H9 (cell line): ENCODE results near the gene ISX. TPM values are rescaled to one million over a fixed set of nuclear protein-coding genes. Genes with fewer than 3 reads are reported as not detected.

Source experiments
- DNase-seq: peaks from one replicate; pipeline ENCODE4 v3.0.0-alpha.2; 2017
- H2AFZ ChIP-seq: one replicate; pipeline ENCODE4 v1.6.1; 2013; ENCODE audit warnings: mild to moderate bottlenecking, low read length, control low read depth, moderate library complexity
- H2AK5ac ChIP-seq: 2 replicates; pipeline ENCODE4 v1.6.1; 2013; ENCODE audit warnings: low read length, control low read depth, mixed read lengths; ENCODE audit not compliant: insufficient read length
- H2BK120ac ChIP-seq: one replicate; pipeline ENCODE4 v1.6.1; 2013; ENCODE audit warnings: low read depth, mild to moderate bottlenecking, low read length, control low read depth, inconsistent platforms; ENCODE audit not compliant: poor library complexity, severe bottlenecking
- H2BK12ac ChIP-seq: 2 replicates; pipeline ENCODE4 v1.6.1; 2013; ENCODE audit warnings: low read length, control low read depth, mixed read lengths, low read depth; ENCODE audit not compliant: insufficient read length
- H2BK15ac ChIP-seq: 2 replicates; pipeline ENCODE4 v1.6.1; 2013; ENCODE audit warnings: low read depth, low read length, control low read depth
- H2BK20ac ChIP-seq: one replicate; pipeline ENCODE4 v1.6.1; 2013; ENCODE audit warnings: low read depth, mild to moderate bottlenecking, low read length, control low read depth, inconsistent platforms; ENCODE audit not compliant: poor library complexity, severe bottlenecking
- H2BK5ac ChIP-seq: 2 replicates; pipeline ENCODE4 v1.6.1; 2013; ENCODE audit warnings: low read length, control low read depth, mixed read lengths; ENCODE audit not compliant: insufficient read length
- H3K14ac ChIP-seq: 2 replicates; pipeline ENCODE4 v1.6.1; 2013; ENCODE audit warnings: low read length, control low read depth; ENCODE audit not compliant: insufficient read depth
- H3K18ac ChIP-seq: 2 replicates; pipeline ENCODE4 v1.6.1; 2013; ENCODE audit warnings: low read depth, mild to moderate bottlenecking, mixed read lengths, low read length, control low read depth; ENCODE audit not compliant: insufficient read length
- H3K23ac ChIP-seq: 2 replicates; pipeline ENCODE4 v1.6.1; 2013; ENCODE audit warnings: low read length, control low read depth, mixed read lengths, low read depth; ENCODE audit not compliant: insufficient read length
- H3K23me2 ChIP-seq: 2 replicates; pipeline ENCODE4 v1.6.1; 2013; ENCODE audit warnings: low read depth, mild to moderate bottlenecking, mixed read lengths, low read length, control low read depth; ENCODE audit not compliant: insufficient read length, poor library complexity, severe bottlenecking
- H3K27ac ChIP-seq: 2 replicates; pipeline ENCODE4 v1.5.1; 2013; ENCODE audit warnings: low read length, control low read depth, mixed read lengths, low read depth; ENCODE audit not compliant: insufficient read length
- H3K27me3 ChIP-seq: 2 replicates; pipeline ENCODE4 v1.6.1; 2013; ENCODE audit warnings: low read length, control low read depth, inconsistent platforms; ENCODE audit not compliant: insufficient read depth
- H3K4ac ChIP-seq: 2 replicates; pipeline ENCODE4 v1.6.1; 2013; ENCODE audit warnings: low read depth, mild to moderate bottlenecking, control low read depth, inconsistent platforms, low read length, moderate library complexity
- H3K4me1 ChIP-seq: 2 replicates; pipeline ENCODE4 v1.6.1; 2013; ENCODE audit warnings: low read length, control low read depth, inconsistent platforms; ENCODE audit not compliant: insufficient read depth
- H3K4me2 ChIP-seq: 2 replicates; pipeline ENCODE4 v1.6.1; 2013; ENCODE audit warnings: low read length, control low read depth, mixed read lengths; ENCODE audit not compliant: insufficient read length, insufficient read depth
- H3K56ac ChIP-seq: 2 replicates; pipeline ENCODE4 v1.6.1; 2013; ENCODE audit warnings: low read depth, mild to moderate bottlenecking, mixed read lengths, low read length, control low read depth; ENCODE audit not compliant: insufficient read length
- H3K79me1 ChIP-seq: 2 replicates; pipeline ENCODE4 v1.6.1; 2013; ENCODE audit warnings: low read depth, mild to moderate bottlenecking, moderate library complexity, low read length, control low read depth, inconsistent platforms; ENCODE audit not compliant: insufficient read depth, poor library complexity, severe bottlenecking
- H3K79me2 ChIP-seq: 2 replicates; pipeline ENCODE4 v1.6.1; 2013; ENCODE audit warnings: low read length, control low read depth, inconsistent platforms; ENCODE audit not compliant: insufficient read depth
- H3K9ac ChIP-seq: 2 replicates; pipeline ENCODE4 v1.6.1; 2013; ENCODE audit warnings: low read length, control low read depth, mixed read lengths; ENCODE audit not compliant: insufficient read length; ENCODE audit errors: extremely low read depth
- H3K9me3 ChIP-seq: one replicate; pipeline ENCODE4 v1.6.1; 2013; ENCODE audit warnings: low read depth, low read length, inconsistent platforms; ENCODE audit not compliant: control insufficient read depth
- H3T11ph ChIP-seq: one replicate; pipeline ENCODE4 v1.6.1; 2013; ENCODE audit warnings: mild to moderate bottlenecking, low read length, control low read depth, inconsistent platforms
- H4K20me1 ChIP-seq: one replicate; pipeline ENCODE4 v1.6.1; 2013; ENCODE audit not compliant: control insufficient read depth, insufficient read length, insufficient read depth
- H4K5ac ChIP-seq: 2 replicates; pipeline ENCODE4 v1.6.1; 2013; ENCODE audit warnings: low read depth, mild to moderate bottlenecking, mixed read lengths, low read length, control low read depth; ENCODE audit not compliant: insufficient read length
- H4K8ac ChIP-seq: replicated peaks from 2 replicates; pipeline ENCODE4 v1.6.1; 2013; ENCODE audit warnings: low read length, control low read depth, mixed read lengths, low read depth; ENCODE audit not compliant: insufficient read length
- H4K91ac ChIP-seq: 2 replicates; pipeline ENCODE4 v1.6.1; 2013; ENCODE audit warnings: low read depth, mild to moderate bottlenecking, moderate library complexity, mixed read lengths, low read length, control low read depth; ENCODE audit not compliant: insufficient read length
- H3K27ac Mint-ChIP-seq, 3 experiments: 2 replicates in 2 of 3; 3 replicates in 1 of 3; pipeline ENCODE4 v1.8.0; 2020 to 2021; ENCODE audit warnings: mixed read lengths in 3 of 3, mild to moderate bottlenecking in 1 of 3, moderate library complexity in 1 of 3
- H3K27me3 Mint-ChIP-seq: 2 replicates; pipeline ENCODE4 v1.8.0; 2021; ENCODE audit warnings: low read depth, mild to moderate bottlenecking, moderate library complexity, mixed read lengths
- H3K36me3 Mint-ChIP-seq, 3 experiments: 2 replicates in 2 of 3; 3 replicates in 1 of 3; pipeline ENCODE4 v1.8.0; 2020 to 2021; ENCODE audit warnings: low read depth in 3 of 3, mixed read lengths in 3 of 3; ENCODE audit not compliant: insufficient read depth in 1 of 3
- H3K4me1 Mint-ChIP-seq, 2 experiments: 2 replicates each; pipeline ENCODE4 v1.8.0; 2020; ENCODE audit warnings: mixed read lengths in 2 of 2
- H3K4me3 Mint-ChIP-seq, 2 experiments: 2 replicates in 1 of 2; 3 replicates in 1 of 2; pipeline ENCODE4 v1.8.0; 2020 to 2021; ENCODE audit warnings: mild to moderate bottlenecking in 2 of 2, mixed read lengths in 2 of 2, moderate library complexity in 1 of 2
- H3K9me3 Mint-ChIP-seq, 2 experiments: 2 replicates in 1 of 2; 3 replicates in 1 of 2; pipeline ENCODE4 v1.8.0; 2020; ENCODE audit warnings: mild to moderate bottlenecking in 2 of 2, mixed read lengths in 2 of 2, moderate library complexity in 1 of 2
- CTCF ChIP-seq: fragments of 200-600 bp; sonication (generic); conservative IDR thresholded peaks from 3 replicates; pipeline ENCODE4 v1.8.0; 2021; ENCODE audit warnings: antibody characterized with exemption, mild to moderate bottlenecking
- WGBS: extraction: QIAGEN DNeasy Blood & Tissue Kit; methylation state at CpG from one replicate; pipeline ENCODE4 v1.1.7; 2013; ENCODE audit warnings: missing lambda C conversion rate, low lambda C conversion rate, mixed read lengths; ENCODE audit not compliant: insufficient read length; ENCODE audit errors: extremely low coverage; 5-methylcytosine and 5-hydroxymethylcytosine counted together
- total RNA-seq: library from RNA; stranded (reverse); gene quantifications from 2 replicates; pipeline ENCODE4 v1.2.1, GENCODE V29; 2021

Gene ISX
- total RNA-seq, 1 experiment from 2014 or later: not detected

DNA sequence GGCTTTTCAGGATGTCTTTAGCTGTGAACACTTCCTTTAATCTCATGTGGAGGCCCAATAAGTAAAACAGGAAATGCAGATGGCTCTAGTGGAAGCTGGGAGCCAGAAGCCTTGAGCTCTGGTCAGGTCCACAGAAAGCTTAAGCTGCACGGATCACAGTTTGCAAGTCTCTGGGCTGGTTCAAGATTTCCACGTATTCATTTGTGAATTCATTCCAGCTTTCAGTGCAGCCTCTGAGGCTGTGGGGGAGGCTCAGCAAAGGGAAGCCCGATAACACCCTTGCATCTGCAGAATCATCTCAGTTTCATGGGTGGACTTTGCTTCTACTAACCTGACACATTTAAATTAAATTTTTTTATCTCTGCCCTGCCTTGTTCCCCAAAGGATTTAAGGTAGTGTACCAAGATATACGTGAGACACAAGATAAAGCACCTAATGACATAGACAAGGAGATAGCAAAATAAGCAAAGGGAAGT is 65.6 kb downstream of the ISX start:
- H3K9ac ChIP-seq: no peak overlapping the region
- no peak for TF ChIP-seq CTCF
- H2BK5ac ChIP-seq: no peak overlapping the region
- no peak overlapping the region for H2BK15ac ChIP-seq
- no peak overlapping the region for H3T11ph ChIP-seq
- no peaks in the 10 kb centered on the region for H3K9me3 Mint-ChIP-seq
- H2BK20ac ChIP-seq: no peak overlapping the region
- H3K27me3 Mint-ChIP-seq: peaks cover 35% of the 10 kb centered on the region
- H3K4me3 Mint-ChIP-seq: no peak overlapping the region
- H3K4me1 Mint-ChIP-seq: peaks cover 38 to 42% of the 10 kb centered on the region in 2 experiments
- no peaks in the 10 kb centered on the region; a peak in 1 of 7 replicates for H3K36me3 Mint-ChIP-seq
- H2AK5ac ChIP-seq: no peak overlapping the region
- no peak overlapping the region for H3K23ac ChIP-seq
- no peak overlapping the region for H2AFZ ChIP-seq
- no peak overlapping the region for H4K91ac ChIP-seq
- no peak overlapping the region for H2BK120ac ChIP-seq
- H3K9me3 ChIP-seq: no peaks in the 10 kb centered on the region
- H4K20me1 ChIP-seq: no peaks in the 10 kb centered on the region
- no peaks in the 10 kb centered on the region for H3K23me2 ChIP-seq
- H3K27me3 ChIP-seq: no peaks in the 10 kb centered on the region
- H3K27ac Mint-ChIP-seq: no peak overlapping the region
- H2BK12ac ChIP-seq: no peak overlapping the region
- H3K79me2 ChIP-seq: no peaks in the 10 kb centered on the region
- H3K4ac ChIP-seq: no peak overlapping the region
- H4K5ac ChIP-seq: no peak overlapping the region
- WGBS: no CpG with 5 or more reads among the region's 4 CpGs
- H3K18ac ChIP-seq: no peak overlapping the region
- no peak overlapping the region for H3K27ac ChIP-seq
- H3K14ac ChIP-seq: no peak overlapping the region
- H4K8ac ChIP-seq: no peak overlapping the region
- H3K79me1 ChIP-seq: no peaks in the 10 kb centered on the region
- H3K4me1 ChIP-seq: peaks cover 8% of the 10 kb centered on the region; the same call in 1 of the 2 replicates
- no peak for DNase-seq
- H3K56ac ChIP-seq: no peak overlapping the region
- no peak overlapping the region for H3K4me2 ChIP-seq
